Measurements from ENCODE around the gene ZNF497. TPM values are rescaled to one million over a fixed set of nuclear protein-coding genes. Genes with fewer than 3 reads are reported as not detected.

ZNF497 gene
- total RNA-seq, 4 donors from 2014 or later: 7.1 to 16.2 (median 8.1) TPM

DNA sequence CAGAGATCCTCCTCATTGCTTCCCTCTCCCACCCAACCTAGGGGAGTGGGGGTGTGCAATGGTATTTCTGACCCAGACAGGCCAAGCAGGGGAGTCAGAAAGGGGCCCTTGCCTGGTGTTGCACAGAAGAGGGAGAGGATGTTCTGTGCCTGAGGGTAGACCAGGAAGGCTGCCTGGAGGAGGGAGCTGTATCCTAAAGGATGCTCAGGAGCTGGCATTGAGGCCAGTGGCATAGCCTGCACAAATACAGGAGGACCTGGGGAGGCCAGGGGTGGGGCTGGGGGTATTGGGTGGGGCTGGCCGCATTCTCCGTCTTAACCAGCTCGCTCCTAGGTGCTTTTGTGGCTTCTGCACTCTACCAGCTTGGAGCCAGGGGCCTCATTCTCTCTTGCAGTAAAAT is 37.4 kb upstream of the ZNF497 start:
- H3K36me3 ChIP-seq: peaks cover 0 to under 1% of the 10 kb centered on the region in 2 donors
- no peaks in the 10 kb centered on the region for H3K9me3 ChIP-seq
- H3K4me3 ChIP-seq (replicated peaks in 1 of 3): no peak overlapping the region
- DNase-seq: no peak
- H3K27me3 ChIP-seq: peaks cover 6% of the 10 kb centered on the region
- peaks cover 13 to 31% of the 10 kb centered on the region in 2 donors for H3K4me1 ChIP-seq
- no peak for TF ChIP-seq POLR2A (IDR thresholded peaks at IDR 0.05)
- TF ChIP-seq CTCF (IDR thresholded peaks at IDR 0.05): no peak
- intact Hi-C loops (cut with DNase I): no loop called here
- WGBS, 2 donors: 100% methylated on average over 3 of the region's 3 CpGs; no CpG with 5 or more reads in 1 of the 2 donors
- H3K27ac ChIP-seq: no peak overlapping the region

- intact Hi-C loops (cut with DNase I): no loop called here
- TF ChIP-seq CTCF (IDR thresholded peaks at IDR 0.05): no peak
- no peak for TF ChIP-seq POLR2A (IDR thresholded peaks at IDR 0.05)
- Histone ChIP-seq H3K4me3 (replicated peaks in 1 of 3) (no peak overlapping the region), H3K4me1 (peaks cover 13 to 31% of the 10 kb centered on the region in 2 donors), H3K27me3 (peaks cover 6% of the 10 kb centered on the region), H3K36me3 (peaks cover 11 to 14% of the 10 kb centered on the region in 2 donors), H3K9me3 (no peaks in the 10 kb centered on the region), H3K27ac (no peak overlapping the region)
- 91 to 95% methylated on average over 6 of the region's 6 CpGs for WGBS, 2 donors
- DNase-seq: no peak
Observed at GRCh38 chr19:58398545-58398944, 36.0 kb upstream of the ZNF497 start.

DNA sequence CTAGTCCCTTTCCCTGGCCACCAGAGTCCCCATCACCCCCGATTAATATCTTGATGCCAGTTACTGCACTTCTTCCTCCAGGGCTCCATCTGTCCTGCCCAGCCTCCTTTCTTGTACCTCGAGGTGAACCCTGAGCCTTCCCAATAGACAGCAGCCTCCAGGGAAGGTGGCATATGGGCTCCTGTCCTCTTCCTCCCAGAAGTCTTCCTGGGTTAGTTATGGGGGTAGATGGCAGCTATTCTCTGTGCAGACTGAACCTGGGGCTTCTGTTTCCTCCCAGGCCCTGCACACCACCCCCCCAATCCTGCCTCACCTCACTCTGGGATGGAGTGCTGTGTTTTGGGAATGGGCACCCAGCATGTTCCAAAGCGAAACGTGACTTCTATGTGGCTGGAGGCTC is 35.5 kb upstream of the ZNF497 start:
- intact Hi-C loops (cut with DNase I): no loop called here
- WGBS, 2 donors: 85 to 92% methylated on average over 4 of the region's 4 CpGs
- TF ChIP-seq POLR2A (IDR thresholded peaks at IDR 0.05) (no peak), CTCF (IDR thresholded peaks at IDR 0.05) (no peak)
- H3K36me3 ChIP-seq: peaks cover 16 to 19% of the 10 kb centered on the region in 2 donors
- DNase-seq: no peak
- no peak overlapping the region for H3K27ac ChIP-seq
- H3K4me3 ChIP-seq (replicated peaks in 1 of 3): no peak overlapping the region
- peaks cover 13 to 31% of the 10 kb centered on the region in 2 donors for H3K4me1 ChIP-seq
- no peaks in the 10 kb centered on the region for H3K9me3 ChIP-seq
- H3K27me3 ChIP-seq: peaks cover 6% of the 10 kb centered on the region

DNA sequence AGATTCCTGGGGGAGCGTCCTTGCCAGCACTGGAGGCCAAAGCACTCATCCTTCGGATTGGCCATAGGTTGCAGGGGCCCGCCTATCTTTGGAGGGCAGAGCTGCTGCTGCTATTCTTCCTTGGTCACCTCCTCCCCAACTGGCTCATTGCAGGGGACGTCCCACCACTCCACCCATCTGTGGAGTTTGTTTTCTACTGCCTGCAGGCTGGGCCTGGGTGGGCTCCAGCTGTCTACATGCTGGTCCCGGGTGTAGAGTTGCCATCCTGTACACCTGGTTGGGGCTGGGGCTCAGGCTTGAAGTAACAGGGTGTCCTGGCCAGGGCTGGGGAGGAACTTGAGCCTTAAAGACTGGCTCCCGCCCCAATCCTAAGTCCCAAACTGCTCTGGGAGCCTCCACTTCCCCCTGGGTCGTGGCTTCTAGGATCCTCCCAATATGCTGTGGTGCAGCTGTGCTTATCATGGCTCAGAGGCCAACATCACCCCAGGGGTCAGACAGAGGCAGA is 35.0 kb upstream of the ZNF497 start:
- peaks cover 6% of the 10 kb centered on the region for H3K27me3 ChIP-seq
- H3K27ac ChIP-seq: no peak overlapping the region
- 65 to 86% methylated on average over 2 to 4 of the region's 7 CpGs for WGBS, 2 donors
- intact Hi-C loops (cut with DNase I): no loop called here
- no peaks in the 10 kb centered on the region for H3K9me3 ChIP-seq
- H3K4me1 ChIP-seq: peaks cover 13 to 31% of the 10 kb centered on the region in 2 donors
- no peak for DNase-seq
- TF ChIP-seq POLR2A (IDR thresholded peaks at IDR 0.05) (no peak), CTCF (IDR thresholded peaks at IDR 0.05) (no peak)
- H3K36me3 ChIP-seq: peaks cover 20 to 23% of the 10 kb centered on the region in 2 donors
- no peak overlapping the region for H3K4me3 ChIP-seq (replicated peaks in 1 of 3)

DNA sequence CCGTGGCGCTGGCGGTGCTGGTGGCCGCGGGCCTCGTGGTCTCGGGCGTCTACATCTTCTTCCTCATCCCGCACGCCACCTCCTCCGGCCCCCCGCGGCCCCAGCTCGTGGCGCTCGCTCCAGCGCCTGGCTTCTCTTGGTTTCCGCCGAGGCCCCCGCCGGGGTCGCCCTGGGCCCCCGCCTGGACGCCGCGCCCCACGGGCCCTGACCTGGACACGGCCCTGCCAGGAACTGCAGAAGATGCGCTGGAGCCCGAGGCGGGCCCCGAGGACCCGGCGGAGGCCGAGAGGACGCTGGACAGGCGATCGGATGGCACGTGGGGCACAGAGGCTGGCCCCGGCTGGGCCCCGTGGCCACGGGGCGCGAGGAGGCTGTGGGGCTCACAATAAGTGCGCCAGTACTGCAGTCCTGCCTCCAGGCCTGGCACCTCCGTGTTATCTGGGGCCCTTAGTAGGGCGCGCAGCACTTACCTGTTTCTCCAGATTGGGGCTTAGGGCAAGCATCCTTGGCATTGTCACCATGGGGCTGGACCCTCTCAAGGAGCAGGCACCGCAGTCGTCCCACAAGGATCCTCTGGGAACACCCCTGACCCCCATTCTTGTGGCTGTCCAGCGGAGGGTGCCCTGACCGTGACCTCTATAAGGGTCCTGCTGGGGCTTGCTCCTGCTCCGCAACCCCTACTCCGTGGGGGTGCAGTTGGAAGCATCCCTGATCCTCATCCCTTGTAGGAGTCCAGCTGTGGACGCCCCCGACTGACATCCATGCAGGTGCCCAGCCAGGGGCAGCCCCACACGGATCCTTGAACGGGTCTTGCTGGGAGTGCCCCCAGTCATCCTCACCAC is 34.4 kb upstream of the ZNF497 start:
- peaks cover 6% of the 10 kb centered on the region for H3K27me3 ChIP-seq
- no peak for DNase-seq
- no peak overlapping the region for H3K4me3 ChIP-seq (replicated peaks in 1 of 3)
- H3K27ac ChIP-seq: no peak overlapping the region
- WGBS, 2 donors: 38 to 65% methylated on average over 8 to 20 of the region's 58 CpGs
- H3K36me3 ChIP-seq: peaks cover 20 to 23% of the 10 kb centered on the region in 2 donors
- intact Hi-C loops (cut with DNase I): no loop called here
- TF ChIP-seq POLR2A (IDR thresholded peaks at IDR 0.05) (no peak), CTCF (IDR thresholded peaks at IDR 0.05) (no peak)
- peaks cover 9 to 27% of the 10 kb centered on the region in 2 donors for H3K4me1 ChIP-seq
- no peaks in the 10 kb centered on the region for H3K9me3 ChIP-seq

Measured in thyroid gland (tissue), 4 donors.